GM21619 (cell line): ENCODE results near the gene FAM118B.
"Not testable (repeated sequence)": the region's sequence is repeated elsewhere in the genome, so short reads cannot be mapped to it uniquely, and the experiment has no call there.

Experiments
- ATAC-seq: cut with Tn5 transposase; IDR thresholded peaks from one replicate; pipeline ENCODE4 v1.9.1; 2021; ENCODE audit not compliant: unreplicated experiment

Gene FAM118B

GRCh38 chr11:126308771-126309170, 97.2 kb downstream of the FAM118B start:
- not testable (repeated sequence) for ATAC-seq

GRCh38 chr11:126310200-126310991, 98.8 kb downstream of the FAM118B start:
- ATAC-seq = peak; percentile 38

GRCh38 chr11:126310992-126311310, 99.4 kb downstream of the FAM118B start:
- no peak for ATAC-seq

GRCh38 chr11:126311401-126312291, 100.1 kb downstream of the FAM118B start:
- ATAC-seq = peak; percentile 75
